ENCODE measurements around the gene KIAA0753.
"Not testable (repeated sequence)": the region's sequence is repeated elsewhere in the genome, so short reads cannot be mapped to it uniquely, and the experiment has no call there.

Gene KIAA0753

GRCh38 chr17:6596081-6596480 is 44.4 kb downstream of the KIAA0753 start:
- no peak for DNase-seq

- not testable (repeated sequence) for DNase-seq
These were observed 47.1 kb downstream of the KIAA0753 start for GRCh38 chr17:6593371-6593770.

- no peak for DNase-seq
These were observed 48.3 kb downstream of the KIAA0753 start for GRCh38 chr17:6592173-6592572.

GRCh38 chr17:6591599-6592158 is 48.8 kb downstream of the KIAA0753 start:
- DNase-seq = no peak

- no peak for DNase-seq
These were observed 51.1 kb downstream of the KIAA0753 start for GRCh38 chr17:6589266-6589946.

- no peak for DNase-seq
These were observed 52.3 kb downstream of the KIAA0753 start for GRCh38 chr17:6588165-6588564.

- no peak for DNase-seq
These were observed 53.2 kb downstream of the KIAA0753 start for GRCh38 chr17:6587310-6587709.

GRCh38 chr17:6583411-6583810 is 57.1 kb downstream of the KIAA0753 start:
- DNase-seq = no peak

GRCh38 chr17:6580625-6581024 is 59.9 kb downstream of the KIAA0753 start:
- no peak for DNase-seq

GRCh38 chr17:6578491-6578890 is 62.0 kb downstream of the KIAA0753 start:
- no peak for DNase-seq

- DNase-seq = no peak
These were observed 62.7 kb downstream of the KIAA0753 start for GRCh38 chr17:6577686-6578263.

GRCh38 chr17:6576038-6576785 is 64.3 kb downstream of the KIAA0753 start:
- DNase-seq = no peak

GRCh38 chr17:6575596-6575988 is 64.9 kb downstream of the KIAA0753 start:
- no peak for DNase-seq

GRCh38 chr17:6574687-6575595 is 65.6 kb downstream of the KIAA0753 start:
- no peak for DNase-seq

GRCh38 chr17:6573982-6574686 is 66.4 kb downstream of the KIAA0753 start:
- no peak for DNase-seq

- not testable (repeated sequence) for DNase-seq
These were observed 67.0 kb downstream of the KIAA0753 start for GRCh38 chr17:6573495-6573894.

GRCh38 chr17:6572972-6573370 is 67.5 kb downstream of the KIAA0753 start:
- DNase-seq = no peak

- no peak for DNase-seq
These were observed 69.1 kb downstream of the KIAA0753 start for GRCh38 chr17:6571452-6571781.

- DNase-seq = no peak
These were observed 69.6 kb downstream of the KIAA0753 start for GRCh38 chr17:6570731-6571451.

GRCh38 chr17:6569370-6570285 is 70.9 kb downstream of the KIAA0753 start:
- DNase-seq = no peak
